ENCODE results near the gene RNF151.
"Not testable (repeated sequence)": the region's sequence is repeated elsewhere in the genome, so short reads cannot be mapped to it uniquely, and the experiment has no call there.

RNF151 gene

DNA sequence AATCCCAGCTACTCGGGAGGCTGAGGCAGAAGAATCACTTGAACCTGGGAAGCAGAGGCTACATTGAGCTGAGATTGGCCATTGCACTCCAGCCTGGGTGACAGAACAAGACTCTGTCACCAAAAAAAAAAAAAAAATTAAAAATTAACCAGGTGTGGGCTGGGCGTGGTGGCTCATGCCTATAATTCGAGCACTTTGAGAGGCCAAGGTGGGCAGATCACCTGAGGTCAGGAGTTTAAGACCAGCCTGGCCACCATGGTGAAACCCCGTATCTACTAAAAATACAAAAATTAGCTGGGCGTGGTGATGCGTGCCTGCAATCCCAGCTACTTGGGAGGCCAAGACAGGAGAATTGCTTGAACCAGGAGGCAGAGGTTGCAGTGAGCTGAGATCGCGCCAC lies 26.8 kb upstream of the RNF151 start:
- not testable (repeated sequence) for DNase-seq (ENCODE audit: low read depth)

DNA sequence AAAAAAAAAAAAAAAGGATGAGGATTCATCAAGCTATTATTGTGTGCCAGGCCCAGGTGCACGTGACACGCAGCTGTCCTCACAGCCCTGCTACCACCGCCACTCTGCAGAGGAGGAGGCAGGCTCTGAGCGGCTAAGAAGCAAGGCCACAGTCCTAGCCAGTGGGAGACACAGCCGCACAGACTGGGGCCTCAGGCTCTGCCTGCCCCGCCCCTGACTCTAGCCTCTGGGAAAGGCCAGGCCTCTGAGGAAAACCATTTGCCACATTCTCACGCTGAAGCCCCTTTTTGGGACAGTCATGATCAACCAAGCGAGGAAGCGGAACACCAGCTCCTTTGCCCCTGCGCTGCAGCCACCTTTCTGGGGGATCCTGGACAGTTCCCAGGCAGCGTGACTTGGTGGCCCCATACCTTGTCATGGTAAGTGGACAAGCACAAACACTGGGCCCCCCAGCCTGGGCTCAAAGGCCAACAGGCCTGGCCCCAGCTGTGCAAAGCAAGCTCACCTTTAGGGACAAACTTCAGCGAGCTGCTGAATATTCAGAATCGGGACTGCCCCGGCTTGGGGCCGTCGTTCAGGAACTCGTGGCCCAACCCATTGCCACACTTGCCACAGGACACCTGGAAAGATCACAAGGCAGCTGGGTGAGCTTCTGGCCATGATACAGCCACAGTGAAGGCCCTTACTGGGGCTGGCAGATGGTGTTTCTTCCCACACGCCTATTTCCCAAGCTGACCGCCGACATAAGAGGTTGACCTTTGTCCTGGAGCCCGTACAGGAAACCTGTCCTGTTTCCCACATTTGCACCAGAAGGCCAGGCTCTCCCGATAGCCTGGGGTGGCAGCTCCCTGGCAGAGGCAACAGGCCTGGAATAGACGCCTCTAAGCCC lies 26.1 kb upstream of the RNF151 start:
- no peak for DNase-seq (ENCODE audit: low read depth)

DNA sequence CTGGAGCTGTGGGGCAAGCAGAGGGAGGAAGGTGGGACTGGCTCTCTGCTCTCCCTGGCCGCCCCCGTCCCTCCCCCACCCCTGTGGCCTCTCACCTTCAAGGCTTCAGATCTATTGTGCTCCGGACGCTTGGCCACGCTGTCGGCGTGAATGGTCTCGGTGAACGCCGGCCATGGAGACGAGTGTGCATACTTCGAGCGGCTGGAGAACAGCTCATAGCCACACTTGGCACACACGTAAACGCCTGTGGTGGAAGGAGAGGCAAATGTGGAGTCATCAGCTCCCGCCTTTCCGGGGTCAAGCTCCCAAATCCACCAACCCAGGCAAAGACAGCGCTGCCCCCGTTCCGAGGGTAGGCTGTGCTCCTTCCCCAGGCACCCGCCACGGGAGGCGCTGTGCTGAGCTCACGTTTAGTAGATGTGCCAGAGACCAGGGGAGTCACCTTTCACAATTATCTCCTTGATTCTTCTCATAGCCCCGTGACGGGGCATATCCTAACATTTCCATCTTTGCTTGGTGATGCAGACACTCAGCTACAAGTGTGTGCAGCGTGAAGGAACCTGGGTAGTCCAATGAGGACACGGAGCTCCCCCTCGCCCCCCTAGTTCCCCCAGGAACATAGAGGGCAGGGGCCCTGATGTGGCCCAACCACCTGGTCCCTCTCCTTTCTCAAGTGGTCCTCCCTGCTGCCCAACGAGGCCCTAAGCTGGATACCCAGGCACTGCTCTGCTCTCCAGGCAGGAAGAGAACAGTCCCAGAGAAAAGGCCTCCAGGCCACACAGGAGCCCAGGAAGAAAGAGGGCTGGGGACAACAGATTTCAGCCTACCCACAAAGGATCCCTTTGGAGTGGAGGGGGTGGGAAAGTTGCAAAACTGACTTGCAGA lies 25.3 kb upstream of the RNF151 start:
- no peak for DNase-seq (ENCODE audit: low read depth)

DNA sequence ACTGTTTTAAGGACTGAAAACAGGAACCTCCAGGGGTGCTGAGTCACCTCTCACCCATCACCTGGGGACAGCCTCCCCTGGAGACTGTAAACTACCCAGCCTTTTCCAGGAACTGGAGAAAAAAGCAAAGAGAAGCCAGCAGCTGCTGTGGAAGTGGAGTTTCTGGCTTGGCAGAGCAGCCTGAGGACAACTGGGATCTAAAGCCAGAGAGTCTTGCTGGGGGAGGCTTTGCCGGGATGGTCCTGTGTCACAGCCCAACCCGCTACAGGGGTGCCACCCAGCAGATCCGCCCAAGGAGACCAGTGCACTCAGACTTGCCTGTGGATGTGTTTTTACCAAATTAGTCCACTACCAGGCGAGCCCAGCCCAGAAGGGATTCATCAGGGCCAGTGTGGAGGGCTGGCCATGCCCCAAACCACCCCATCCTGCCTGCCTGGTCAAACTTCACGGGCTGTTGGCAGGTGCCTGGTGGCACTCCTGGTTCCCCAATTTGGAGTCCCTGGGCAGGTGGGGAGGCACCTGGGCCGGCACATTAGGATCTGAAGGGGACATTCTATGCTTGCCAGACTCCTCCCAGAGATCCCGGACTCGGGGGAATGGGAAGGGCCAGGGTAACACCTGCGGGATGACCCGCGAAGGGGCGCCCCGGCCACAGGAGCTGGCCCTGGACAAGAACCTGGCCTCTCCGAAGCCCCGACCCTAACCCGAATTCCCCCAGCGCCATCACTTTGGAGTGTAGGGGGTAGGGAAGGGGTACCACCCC lies 24.4 kb upstream of the RNF151 start:
- no peak for DNase-seq (ENCODE audit: low read depth)

DNA sequence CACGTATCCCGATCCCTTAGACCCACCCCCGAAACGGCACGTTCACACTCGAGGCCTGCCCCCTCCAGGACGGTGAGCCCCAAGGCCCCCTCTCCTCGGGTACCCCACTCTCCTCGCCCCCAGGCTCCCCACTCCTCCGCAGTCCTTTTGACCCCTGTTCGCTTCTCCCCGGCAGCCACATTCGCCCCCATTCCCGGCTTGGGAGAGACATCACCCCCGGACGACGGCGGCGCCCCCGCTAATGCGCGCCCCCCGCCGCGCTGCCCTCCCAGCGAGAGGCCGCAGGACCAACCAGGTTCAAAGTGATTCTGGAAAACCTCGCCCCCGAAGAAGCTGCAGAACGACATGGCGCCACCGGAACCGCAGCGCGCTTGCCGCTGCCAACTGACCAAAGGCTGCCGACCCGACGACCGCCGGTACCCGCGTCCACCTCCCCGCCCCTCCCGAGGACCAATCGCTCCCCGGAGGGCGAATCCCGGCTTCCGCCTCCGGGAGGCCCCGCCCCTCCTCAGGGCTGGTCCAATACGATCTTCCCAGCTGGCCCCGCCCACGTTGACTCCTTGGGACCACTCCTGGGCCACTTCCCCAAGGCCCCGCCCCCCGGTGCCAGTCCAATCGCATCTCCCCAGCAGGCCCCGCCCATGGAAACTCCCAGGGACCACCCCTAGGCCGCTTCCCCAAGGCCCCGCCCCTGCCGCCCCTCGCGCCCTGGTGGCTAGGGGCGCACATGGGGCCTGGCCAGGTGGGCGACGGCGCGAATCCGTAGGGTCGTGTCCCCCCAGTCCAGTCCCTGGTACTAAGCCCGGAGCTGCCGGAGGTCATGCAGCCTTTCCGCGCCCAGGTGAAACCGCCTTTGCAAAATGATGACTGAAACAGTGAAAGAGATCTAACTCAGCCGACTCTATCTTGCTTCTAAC lies 23.6 kb upstream of the RNF151 start, which contains the start of gene MSRB1:
MSRB1 (minus strand) TSS at position 390 of the 917 bp plus-strand sequence; CDS start at position 347, 43 bp downstream.
- DNase-seq (ENCODE audit: low read depth): peak; percentile 98

DNA sequence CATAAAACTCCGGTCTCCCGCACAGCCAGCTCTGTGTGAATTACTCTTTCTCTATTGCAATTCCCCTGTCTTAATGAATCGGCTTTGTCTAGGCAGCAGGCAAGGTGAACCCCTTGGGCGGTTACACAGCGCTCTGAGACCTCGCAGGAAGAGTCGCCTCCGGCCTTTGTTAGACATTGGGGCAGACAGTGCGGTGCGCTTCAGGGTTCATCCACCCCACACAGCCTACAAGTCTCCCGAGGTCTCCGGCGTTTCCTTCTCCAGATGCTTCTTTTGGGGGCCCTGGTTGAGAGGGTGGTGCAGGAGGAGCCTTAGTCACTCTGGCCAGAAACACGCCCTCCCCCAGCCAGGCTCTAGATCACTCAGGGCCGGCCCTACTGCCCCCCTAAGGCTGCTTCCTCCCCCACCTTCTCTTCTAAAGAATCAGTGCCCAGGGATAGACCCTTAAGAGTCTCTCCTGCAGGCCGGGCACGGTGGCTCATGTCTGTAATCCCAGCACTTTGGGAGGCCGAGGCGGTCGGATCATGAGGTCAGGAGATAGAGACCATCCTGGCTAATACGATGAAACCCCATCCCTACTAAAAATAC lies 21.9 kb upstream of the RNF151 start:
- no peak for DNase-seq (ENCODE audit: low read depth)

DNA sequence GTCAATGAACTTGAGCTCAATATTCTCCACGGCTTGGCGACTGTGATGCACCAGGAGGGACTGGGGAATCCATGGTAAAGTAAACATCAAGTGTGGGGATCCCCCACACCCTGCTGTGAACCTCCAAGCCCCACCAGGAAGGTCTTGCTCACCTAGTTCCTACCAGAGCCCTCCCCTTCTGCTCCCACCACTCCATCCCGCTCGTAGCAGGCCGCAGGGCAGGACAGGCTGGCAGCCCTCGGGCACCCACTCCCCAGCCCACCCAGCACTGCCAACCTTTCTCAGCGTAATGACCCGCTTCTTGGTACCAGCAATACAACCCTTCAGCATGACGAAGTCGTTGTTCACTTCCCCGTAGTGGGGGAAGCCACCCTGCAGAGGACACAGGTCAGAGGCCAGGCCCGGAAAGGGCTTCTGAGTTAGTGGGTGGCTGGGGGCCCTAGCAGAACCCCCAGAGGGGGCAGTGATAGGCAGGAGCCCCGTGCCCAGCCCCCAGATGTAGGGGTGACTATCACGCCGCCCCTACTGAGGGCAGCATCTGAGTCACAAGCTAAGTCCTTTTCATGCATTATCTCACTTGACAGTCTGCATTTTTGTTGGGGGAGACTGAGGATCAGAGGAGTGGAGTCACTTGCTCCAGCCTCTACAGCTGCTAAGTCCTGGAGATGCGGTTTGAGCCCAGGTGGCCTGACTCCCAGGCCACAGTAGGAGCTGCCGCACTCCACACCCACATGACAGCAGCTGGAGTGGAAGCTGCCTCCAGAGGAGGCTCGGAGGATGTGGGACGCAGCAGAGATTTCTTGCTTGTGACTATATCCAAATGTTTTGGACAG lies 20.9 kb upstream of the RNF151 start:
- DNase-seq (ENCODE audit: low read depth): no peak

DNA sequence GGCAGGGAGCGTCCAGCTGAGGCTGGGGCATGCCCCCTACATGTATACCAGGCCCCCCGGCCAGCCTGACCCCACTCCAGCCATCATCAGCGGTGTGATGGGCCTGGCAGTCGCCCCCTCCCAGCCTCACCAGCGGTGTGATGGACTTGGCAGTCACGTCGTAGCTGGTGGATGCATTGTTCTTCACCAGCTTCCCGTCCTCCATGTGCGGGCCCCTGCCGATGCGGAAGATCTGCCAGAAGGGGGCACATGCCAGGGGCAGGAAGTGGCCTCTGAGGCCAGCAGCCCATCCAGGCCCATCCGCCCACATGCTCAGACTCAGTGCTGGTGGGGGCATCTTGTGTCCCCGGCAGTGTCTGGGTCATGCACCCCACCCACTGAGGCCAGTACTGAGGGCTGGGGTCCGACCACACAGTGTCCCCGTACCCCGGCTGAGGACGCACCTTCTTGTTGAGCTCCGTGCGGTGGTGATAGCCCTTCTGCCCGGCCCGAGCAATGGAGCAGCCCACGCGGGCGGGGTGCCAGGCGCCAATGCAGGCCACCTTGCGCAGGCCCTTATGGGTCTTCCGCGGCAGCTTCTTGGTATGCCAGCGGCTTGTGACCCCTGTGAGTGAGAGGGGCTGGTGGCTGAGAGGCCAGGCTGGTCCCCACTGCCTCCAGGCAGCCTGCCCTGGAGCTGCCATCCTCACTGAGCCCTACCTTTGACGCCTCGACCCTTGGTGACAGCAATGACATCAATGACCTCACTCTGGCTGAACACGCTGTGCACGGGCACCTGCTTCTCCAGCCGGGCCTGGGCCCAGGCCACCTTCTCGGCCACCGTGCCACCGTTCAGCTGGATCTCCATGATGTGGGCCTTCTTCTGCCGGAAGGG lies 19.9 kb upstream of the RNF151 start:
- DNase-seq (ENCODE audit: low read depth): no peak

DNA sequence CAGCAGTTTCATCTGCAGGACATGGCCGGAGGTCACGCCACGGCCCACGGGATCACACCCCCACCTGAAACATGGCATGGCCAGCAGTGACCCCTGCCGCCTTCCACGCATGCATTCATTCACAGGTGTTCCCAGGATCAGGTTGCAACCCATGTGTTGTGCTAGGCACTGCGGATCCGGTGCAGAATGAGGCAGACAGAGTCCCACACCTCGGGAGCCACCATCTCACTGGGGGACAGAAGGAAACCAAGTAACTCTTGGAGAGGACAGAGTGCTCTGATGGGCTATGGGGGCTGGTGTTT lies 19.3 kb upstream of the RNF151 start:
- DNase-seq (ENCODE audit: low read depth): no peak

DNA sequence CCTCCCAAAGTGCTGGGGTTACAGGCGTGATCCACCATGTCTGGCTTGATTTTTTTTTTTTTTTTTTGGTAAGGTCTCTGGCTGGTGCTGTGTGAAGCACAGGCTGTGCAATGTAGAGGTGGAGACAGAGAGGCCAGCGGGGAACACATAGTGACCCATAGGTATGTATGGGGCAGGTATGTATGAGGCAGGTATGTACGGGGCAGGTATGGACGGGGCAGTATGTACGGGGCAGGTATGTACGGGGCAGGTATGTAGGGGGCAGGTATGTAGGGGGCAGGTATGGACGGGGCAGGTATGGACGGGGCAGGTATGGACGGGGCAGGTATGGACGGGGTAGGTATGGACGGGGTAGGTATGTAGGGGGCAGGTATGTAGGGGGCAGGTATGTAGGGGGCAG lies 17.1 kb upstream of the RNF151 start:
- no peak for DNase-seq (ENCODE audit: low read depth)

DNA sequence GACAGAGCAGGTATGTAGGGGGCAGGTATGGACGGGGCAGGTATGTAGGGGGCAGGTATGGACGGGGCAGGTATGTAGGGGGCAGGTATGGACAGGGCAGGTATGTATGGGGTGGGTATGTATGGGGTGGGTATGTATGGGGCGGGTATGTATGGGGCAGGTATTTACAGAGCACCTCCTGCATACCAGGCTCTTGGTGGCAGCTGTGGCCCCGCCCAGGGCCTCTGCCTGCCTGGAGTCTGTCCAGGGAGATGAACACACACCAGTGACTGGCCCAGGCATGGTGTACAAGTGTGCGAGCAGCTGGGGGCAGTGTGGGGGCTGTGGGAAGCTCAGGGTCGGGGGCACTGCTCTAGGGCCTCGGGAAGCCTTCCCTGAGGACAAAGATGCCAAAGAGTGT lies 16.6 kb upstream of the RNF151 start:
- DNase-seq (ENCODE audit: low read depth): no peak

DNA sequence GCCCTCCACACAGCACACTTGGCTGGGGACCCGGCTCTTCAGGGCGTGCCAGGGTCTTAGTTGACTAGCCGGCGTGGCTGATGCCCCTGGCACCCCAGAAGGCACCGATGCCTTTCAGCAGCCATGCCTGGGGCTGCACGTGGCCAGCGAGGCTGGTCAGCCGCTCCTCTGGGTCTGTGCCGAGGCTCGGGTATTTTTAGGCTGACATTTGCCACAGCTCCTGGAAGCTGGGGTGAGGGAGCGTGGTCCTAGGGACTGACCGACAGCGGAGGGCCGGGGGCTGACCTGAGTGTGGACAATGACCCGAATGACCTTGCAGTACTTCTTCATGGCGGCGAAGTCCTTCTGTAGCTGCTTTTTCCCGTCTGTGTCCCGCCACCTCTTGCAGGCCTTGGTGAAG lies 16.1 kb upstream of the RNF151 start:
- no peak for DNase-seq (ENCODE audit: low read depth)

DNA sequence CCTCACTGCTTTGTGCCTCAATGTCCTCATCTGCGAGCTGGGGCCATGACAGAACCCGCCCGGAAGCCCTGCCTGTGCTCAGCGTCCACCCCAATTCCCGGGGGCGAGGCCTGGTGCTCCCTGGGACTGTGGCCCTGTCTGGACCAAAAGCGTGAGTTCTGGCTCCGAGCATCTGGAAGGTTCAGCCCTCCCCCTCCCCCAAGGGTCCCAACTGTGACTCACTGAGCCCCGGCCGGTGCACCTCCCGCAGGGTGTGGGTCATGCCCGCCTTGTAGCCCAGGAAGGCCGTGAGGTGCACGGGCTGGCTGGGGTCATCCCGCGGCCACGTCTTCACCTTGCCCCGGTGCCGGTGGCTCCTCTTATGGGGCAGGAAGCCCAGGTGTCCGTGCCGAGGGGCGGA lies 12.9 kb upstream of the RNF151 start:
- no peak for DNase-seq (ENCODE audit: low read depth)

DNA sequence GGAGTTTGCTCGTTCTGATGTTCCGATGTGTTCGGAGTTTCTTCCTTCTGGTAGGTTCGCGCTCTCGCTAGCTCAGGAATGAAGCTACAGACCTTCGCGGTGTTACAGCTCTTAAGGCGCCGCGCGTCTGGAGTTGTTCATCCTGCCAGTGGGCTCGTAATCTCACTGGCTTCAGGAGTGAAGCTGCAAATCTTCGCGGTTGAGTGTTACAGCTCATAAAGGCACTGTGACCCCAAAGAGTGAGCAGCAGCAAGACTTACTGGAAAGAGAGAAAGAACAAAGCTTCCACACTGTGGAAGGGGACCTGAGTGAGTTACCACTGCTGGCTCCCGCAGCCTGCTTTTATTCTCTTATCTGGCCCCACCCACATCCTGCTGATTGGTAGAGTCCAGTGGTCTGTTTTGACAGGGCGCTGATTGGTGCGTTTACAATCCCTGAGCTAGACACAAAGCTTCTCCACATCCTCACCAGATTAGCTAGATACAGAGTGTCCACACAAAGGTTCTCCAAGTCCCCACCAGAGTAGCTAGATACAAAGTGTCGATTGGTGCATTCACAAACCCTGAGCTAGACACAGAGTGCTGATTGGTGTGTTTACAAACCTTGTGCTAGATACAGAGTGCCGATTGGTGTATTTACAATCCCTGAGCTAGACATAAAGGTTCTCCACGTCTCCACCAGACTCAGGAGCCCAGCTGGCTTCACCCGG lies 9.1 kb upstream of the RNF151 start:
- DNase-seq (ENCODE audit: low read depth): not testable (repeated sequence)

DNA sequence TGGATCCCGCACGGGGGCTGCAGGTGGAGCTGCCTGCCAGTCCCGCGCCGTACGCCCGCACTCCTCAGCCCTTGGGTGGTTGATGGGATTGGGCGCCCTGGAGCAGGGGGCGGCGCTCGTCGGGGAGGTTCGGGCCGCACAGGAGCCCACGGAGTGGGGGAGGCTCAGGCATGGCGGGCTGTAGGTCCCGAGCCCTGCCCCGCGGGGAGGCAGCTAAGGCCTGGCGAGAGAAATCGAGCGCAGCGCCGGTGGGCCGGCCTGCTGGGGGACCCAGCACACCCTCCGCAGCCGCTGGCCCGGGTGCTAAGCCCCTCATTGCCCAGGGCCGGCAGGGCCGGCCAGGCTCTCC lies 8.5 kb upstream of the RNF151 start:
- not testable (repeated sequence) for DNase-seq (ENCODE audit: low read depth)

DNA sequence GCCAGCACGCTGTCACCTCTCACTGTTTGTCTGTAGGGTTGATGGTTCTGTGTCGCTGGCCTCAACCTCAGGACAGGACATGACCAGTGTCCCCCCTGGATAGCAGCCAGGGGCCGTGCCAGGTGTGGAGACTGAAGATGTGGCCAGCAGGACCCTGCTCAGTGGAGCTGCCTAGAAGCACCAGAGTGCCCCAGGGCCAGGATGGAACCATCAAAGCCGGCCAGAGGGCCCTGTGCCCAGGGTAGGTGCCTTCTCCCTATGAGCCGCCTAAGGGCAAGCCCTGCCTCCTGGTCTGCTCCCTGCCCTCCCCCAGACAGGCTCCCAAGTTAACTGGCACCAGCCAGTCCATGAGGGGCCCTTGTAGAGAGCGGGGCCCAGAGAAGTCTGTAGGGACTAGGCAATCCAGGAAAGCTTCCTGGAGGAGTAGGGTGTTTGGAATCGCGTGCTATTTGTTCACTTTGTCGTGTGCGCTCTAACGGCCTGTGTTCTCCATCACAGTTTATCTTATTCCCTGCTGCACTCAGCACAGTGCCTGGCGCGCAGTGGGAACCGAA lies 7.9 kb upstream of the RNF151 start:
- no peak for DNase-seq (ENCODE audit: low read depth)

DNA sequence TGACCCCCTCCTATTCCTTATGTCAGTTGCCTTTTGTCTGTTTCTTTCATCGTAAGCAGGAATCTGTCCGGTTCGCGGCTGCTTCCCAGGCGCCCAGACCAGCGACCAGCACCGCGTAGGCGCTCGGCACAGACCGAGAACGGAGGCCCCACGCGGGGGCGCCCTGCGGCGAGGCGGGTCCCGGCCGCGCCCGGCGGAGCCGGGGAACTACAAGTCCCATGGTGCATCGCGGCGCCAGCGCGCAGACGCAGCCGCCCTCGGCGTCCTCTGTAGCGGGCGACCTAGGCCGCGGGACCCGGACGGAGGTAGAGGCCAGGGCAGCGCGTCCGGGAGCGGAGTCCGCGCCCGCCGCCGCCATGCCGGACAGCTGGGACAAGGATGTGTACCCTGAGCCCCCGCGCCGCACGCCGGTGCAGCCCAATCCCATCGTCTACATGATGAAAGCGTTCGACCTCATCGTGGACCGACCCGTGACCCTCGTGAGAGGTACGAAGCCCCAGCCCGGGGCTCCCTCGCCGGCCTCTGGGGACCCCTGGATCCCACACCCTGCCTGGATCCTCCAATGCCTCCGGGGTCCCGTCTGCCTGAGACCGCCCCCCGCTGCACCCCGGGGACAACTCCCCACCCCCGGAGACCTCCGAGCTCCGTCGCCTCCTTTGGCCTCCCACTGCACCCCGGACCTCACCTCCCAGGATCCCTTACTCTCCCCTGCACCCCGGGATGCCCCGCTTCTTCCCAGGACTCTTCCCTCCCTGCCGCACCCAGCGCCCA lies 7.2 kb upstream of the RNF151 start, which contains the start of gene NDUFB10:
NDUFB10 (plus strand) TSS at position 270 of the 771 bp plus-strand sequence; CDS start at position 357, 87 bp downstream.
- DNase-seq (ENCODE audit: low read depth): peak; percentile 88
